WI38 (cell line): ENCODE measurements around the gene RALGDS.
"Not testable (repeated sequence)": the region's sequence is repeated elsewhere in the genome, so short reads cannot be mapped to it uniquely, and the experiment has no call there.

ENCODE experiments used
- H3K4me3 ChIP-seq: 2 replicates; pipeline ENCODE4 v1.5.1; 2011; ENCODE audit warnings: low read depth, mild to moderate bottlenecking, control low read depth, low read length
- CTCF ChIP-seq: IDR thresholded peaks from 2 replicates; pipeline ENCODE4 v1.5.1; 2012; ENCODE audit warnings: low read depth, mild to moderate bottlenecking, control low read depth, low read length

Gene RALGDS

GRCh38 chr9:133100506-133101355 lies 20.3 kb downstream of the RALGDS start:
- TF ChIP-seq CTCF, result no peak
- H3K4me3 ChIP-seq, result no peak overlapping the region

GRCh38 chr9:133099726-133100505 lies 21.1 kb downstream of the RALGDS start:
- TF ChIP-seq CTCF, result no peak
- H3K4me3 ChIP-seq, result no peak overlapping the region

GRCh38 chr9:133098871-133099270 lies 22.2 kb downstream of the RALGDS start:
- no peak for TF ChIP-seq CTCF
- no peak overlapping the region for H3K4me3 ChIP-seq

- TF ChIP-seq CTCF, result no peak
These were observed 22.8 kb downstream of the RALGDS start for GRCh38 chr9:133098104-133098754.

GRCh38 chr9:133094842-133095393 lies 26.1 kb downstream of the RALGDS start:
- no peak for TF ChIP-seq CTCF
- H3K4me3 ChIP-seq, result no peak overlapping the region

More at GRCh38 chr9:133098104-133098754, 22.8 kb downstream of the RALGDS start:
- no peak overlapping the region for H3K4me3 ChIP-seq

GRCh38 chr9:133094351-133094750 lies 26.7 kb downstream of the RALGDS start:
- not testable (repeated sequence) for H3K4me3 ChIP-seq

- TF ChIP-seq CTCF, result no peak
- H3K4me3 ChIP-seq, result no peak overlapping the region
These were observed 30.2 kb downstream of the RALGDS start for GRCh38 chr9:133090752-133091385.
